Lung (tissue), 12 donors: Measurements from ENCODE around the gene TTBK2. TPM values are rescaled to one million over a fixed set of nuclear protein-coding genes. Genes with fewer than 3 reads are reported as not detected.

Experiments
- ATAC-seq: fragments of 200-7000 bp; cut with Tn5 transposase; one replicate; pipeline ENCODE4 v1.9.1; 2020; ENCODE audit warnings: moderate number of reproducible peaks; ENCODE audit not compliant: insufficient read depth, low FRiP score
- DNase-seq, 3 donors: peaks; one replicate each; pipeline ENCODE4 v3.0.0-alpha.2; 2013 to 2017
- H3K27ac ChIP-seq, 2 donors: one replicate each; pipeline ENCODE4 v1.5.1; 2013; ENCODE audit warnings: mild to moderate bottlenecking in 2 of 2, moderate library complexity in 2 of 2, control low read depth in 1 of 2, inconsistent platforms in 1 of 2, low read depth in 1 of 2, low read length in 1 of 2
- H3K27me3 ChIP-seq, 3 donors: one replicate each; pipeline ENCODE4 v1.5.1; 2013; ENCODE audit warnings: low read length in 2 of 3; ENCODE audit not compliant: control insufficient read depth in 3 of 3, insufficient read depth in 3 of 3
- H3K36me3 ChIP-seq, 4 donors: one replicate each; pipeline ENCODE4 v1.5.1; 2013; ENCODE audit warnings: low read length in 4 of 4, mild to moderate bottlenecking in 1 of 4, moderate library complexity in 1 of 4; ENCODE audit not compliant: control insufficient read depth in 4 of 4, insufficient read depth in 4 of 4
- H3K4me1 ChIP-seq, 5 donors: one replicate each; pipeline ENCODE4 v1.5.1; 2013; ENCODE audit warnings: low read length in 5 of 5, mild to moderate bottlenecking in 2 of 5, moderate library complexity in 1 of 5; ENCODE audit not compliant: control insufficient read depth in 5 of 5, insufficient read depth in 5 of 5
- H3K4me3 ChIP-seq: one replicate; pipeline ENCODE4 v1.5.1; 2013; ENCODE audit warnings: mild to moderate bottlenecking, control low read depth, moderate library complexity
- H3K9ac ChIP-seq, 2 donors: one replicate each; pipeline ENCODE4 v1.5.1; 2013; ENCODE audit warnings: low read length in 2 of 2, control low read depth in 1 of 2; ENCODE audit not compliant: insufficient read depth in 1 of 2
- H3K9me3 ChIP-seq, 4 donors: one replicate each; pipeline ENCODE4 v1.5.1; 2013; ENCODE audit warnings: low read length in 3 of 4, mild to moderate bottlenecking in 1 of 4, moderate library complexity in 1 of 4; ENCODE audit not compliant: control insufficient read depth in 4 of 4, insufficient read depth in 3 of 4
- WGBS, 2 donors: extraction: QIAGEN DNeasy Blood & Tissue Kit; methylation state at CpG; one replicate each; pipeline ENCODE4 v1.1.7; 2013; 5-methylcytosine and 5-hydroxymethylcytosine counted together
- polyA plus RNA-seq, 2 donors: library from polyadenylated mRNA; stranded (reverse); fragments of 200-250 nt; gene quantifications; one replicate each; pipeline ENCODE4 v1.2.1, GENCODE V29; 2013
- total RNA-seq, 2 donors: library from RNA; depleted of rRNA in 1 of 2; stranded (reverse); fragments of >200 nt in 1 of 2; gene quantifications; one replicate each; pipeline ENCODE4 v1.2.1, GENCODE V29; 2014 to 2021
- TF ChIP-seq, protein P1 (sequence below): IDR thresholded peaks from 2 replicates; pipeline ENCODE4 v1.5.1; 2012; ENCODE audit warnings: mild to moderate bottlenecking; ENCODE audit errors: control extremely low read depth, extremely low read depth
- donor health status: control.
- donor health status: control.
- donor health status: Bipolar disorder and iron deficiency.
- donor health status: healthy.
- donor health status: DM: yes; HTN: yes; CAD: no.

The TTBK2 gene
- total and polyA plus RNA-seq, 4 donors, result 2.5 to 27.5 (median 9.5) TPM

DNA sequence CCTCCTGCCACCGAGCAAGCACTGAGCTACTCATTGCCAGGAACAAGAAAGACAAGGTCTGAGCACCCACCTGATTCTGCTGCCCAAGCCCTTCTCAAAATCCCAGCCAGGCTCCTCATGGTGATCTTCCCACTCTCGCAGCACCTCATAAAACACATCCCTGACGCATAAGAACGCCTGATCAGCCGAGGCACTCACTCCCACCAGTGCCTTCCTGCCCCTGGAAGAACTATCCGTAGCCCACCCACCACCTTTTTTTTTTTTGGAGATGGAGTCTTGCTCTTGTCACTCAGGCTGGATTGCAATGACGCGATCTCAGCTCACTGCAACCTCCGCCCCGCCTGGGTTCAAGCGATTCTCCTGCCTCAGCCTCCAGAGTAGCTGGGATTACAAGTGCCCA, 187.6 kb downstream of the TTBK2 start:
- Histone ChIP-seq H3K27ac (no peak overlapping the region), H3K9ac (no peak overlapping the region), H3K36me3 (peaks cover 7 to 63% (median 50%) of the 10 kb centered on the region in 4 donors), H3K4me1 (peaks cover 0 to 17% (median 4%) of the 10 kb centered on the region in 5 donors), H3K27me3 (no peaks in the 10 kb centered on the region), H3K4me3 (no peak overlapping the region), H3K9me3 (no peaks in the 10 kb centered on the region)
- TF ChIP-seq, protein P1, sequence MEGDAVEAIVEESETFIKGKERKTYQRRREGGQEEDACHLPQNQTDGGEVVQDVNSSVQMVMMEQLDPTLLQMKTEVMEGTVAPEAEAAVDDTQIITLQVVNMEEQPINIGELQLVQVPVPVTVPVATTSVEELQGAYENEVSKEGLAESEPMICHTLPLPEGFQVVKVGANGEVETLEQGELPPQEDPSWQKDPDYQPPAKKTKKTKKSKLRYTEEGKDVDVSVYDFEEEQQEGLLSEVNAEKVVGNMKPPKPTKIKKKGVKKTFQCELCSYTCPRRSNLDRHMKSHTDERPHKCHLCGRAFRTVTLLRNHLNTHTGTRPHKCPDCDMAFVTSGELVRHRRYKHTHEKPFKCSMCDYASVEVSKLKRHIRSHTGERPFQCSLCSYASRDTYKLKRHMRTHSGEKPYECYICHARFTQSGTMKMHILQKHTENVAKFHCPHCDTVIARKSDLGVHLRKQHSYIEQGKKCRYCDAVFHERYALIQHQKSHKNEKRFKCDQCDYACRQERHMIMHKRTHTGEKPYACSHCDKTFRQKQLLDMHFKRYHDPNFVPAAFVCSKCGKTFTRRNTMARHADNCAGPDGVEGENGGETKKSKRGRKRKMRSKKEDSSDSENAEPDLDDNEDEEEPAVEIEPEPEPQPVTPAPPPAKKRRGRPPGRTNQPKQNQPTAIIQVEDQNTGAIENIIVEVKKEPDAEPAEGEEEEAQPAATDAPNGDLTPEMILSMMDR, result no peak
- no peak for DNase-seq
- WGBS, 2 donors, result 94 to 98% methylated on average over 11 of the region's 11 CpGs
- ATAC-seq, result no peak

DNA sequence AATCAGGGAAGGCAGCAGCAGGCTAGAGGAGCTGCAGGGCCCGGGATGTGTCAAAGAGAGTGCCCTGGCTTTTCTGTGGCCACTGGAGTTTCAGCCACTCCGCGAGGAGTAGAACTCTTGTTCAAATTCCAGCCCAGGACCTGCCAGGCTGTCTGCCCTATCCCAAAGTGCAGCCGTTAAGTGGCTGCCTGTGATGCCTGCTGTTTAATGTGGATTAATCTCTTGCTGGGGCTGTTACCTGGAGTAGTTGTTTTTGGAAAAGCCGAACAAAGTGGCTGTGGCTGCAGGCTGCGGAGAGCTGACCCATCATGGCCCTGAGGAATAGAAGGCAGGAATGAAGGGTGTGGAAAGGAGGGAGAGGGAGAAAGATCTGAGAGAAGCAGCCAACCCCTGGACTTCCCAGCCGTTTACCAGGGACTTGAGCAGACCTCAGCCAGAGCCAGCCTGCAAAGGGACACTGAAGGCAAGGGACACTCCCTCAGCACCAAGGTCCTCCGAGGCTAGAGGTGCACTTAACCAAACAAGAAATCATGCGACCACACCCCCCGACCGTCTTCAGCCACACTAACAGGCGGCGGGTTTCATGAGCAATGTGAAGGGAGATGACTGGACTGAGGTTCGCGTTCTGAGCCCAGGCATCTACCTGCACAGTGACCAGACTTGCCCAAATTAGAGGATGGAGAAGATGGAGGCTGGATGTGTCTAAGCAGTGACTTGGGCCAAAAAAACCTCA, 188.3 kb downstream of the TTBK2 start:
- H3K9me3 ChIP-seq, result no peaks in the 10 kb centered on the region
- ATAC-seq (no peak), DNase-seq (no peak)
- no peaks in the 10 kb centered on the region for H3K27me3 ChIP-seq
- no peak overlapping the region for H3K9ac ChIP-seq
- H3K4me1 ChIP-seq, result peaks cover 0 to 12% (median 4%) of the 10 kb centered on the region in 5 donors
- peaks cover 7 to 69% (median 53%) of the 10 kb centered on the region in 4 donors for H3K36me3 ChIP-seq
- H3K4me3 ChIP-seq, result no peak overlapping the region
- TF ChIP-seq, protein P1, result no peak
- no peak overlapping the region for H3K27ac ChIP-seq
- WGBS, 2 donors, result 88 to 89% methylated on average over 15 of the region's 15 CpGs

DNA sequence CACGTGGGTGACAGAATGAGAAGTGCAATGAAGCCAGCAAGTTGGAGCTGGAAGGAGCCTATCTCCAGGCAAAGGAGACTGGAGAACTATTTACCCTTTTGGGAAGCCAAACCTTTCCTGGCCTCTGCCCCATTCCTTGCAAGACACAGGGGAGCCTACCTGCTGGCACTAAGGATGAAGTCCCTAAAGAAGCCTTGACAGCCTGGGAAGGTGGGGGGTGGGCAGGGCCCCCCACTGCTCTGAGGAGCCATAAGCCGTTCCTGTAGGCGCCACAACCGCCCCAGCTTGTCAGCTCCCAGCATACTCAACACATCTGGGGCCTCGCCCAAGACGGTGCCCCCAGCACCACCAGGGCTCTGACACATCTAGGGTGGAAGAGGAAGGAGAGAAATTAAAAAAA, 189.1 kb downstream of the TTBK2 start:
- ATAC-seq, result no peak

More for the DNA sequence above, 189.1 kb downstream of the TTBK2 start:
- Histone ChIP-seq H3K27me3 (no peaks in the 10 kb centered on the region), H3K9me3 (no peaks in the 10 kb centered on the region), H3K4me3 (no peak overlapping the region), H3K27ac (no peak overlapping the region), H3K36me3 (peaks cover 12 to 72% (median 59%) of the 10 kb centered on the region in 4 donors), H3K4me1 (peaks cover 0 to 11% (median 4%) of the 10 kb centered on the region in 5 donors), H3K9ac (no peak overlapping the region)
- TF ChIP-seq, protein P1, result no peak
- DNase-seq, result no peak
- 84 to 89% methylated on average over 6 of the region's 6 CpGs for WGBS, 2 donors
